Middle frontal gyrus (tissue), 1 donor: ENCODE results near the gene GOLGA6D.
"Not testable (repeated sequence)": the region's sequence is repeated elsewhere in the genome, so short reads cannot be mapped to it uniquely, and the experiment has no call there.

ENCODE experiments used
- DNase-seq: peaks from one replicate; pipeline ENCODE4 v3.0.0-alpha.2; 2015; ENCODE audit warnings: low spot score; ENCODE audit errors: extremely low spot score

Gene GOLGA6D

DNA sequence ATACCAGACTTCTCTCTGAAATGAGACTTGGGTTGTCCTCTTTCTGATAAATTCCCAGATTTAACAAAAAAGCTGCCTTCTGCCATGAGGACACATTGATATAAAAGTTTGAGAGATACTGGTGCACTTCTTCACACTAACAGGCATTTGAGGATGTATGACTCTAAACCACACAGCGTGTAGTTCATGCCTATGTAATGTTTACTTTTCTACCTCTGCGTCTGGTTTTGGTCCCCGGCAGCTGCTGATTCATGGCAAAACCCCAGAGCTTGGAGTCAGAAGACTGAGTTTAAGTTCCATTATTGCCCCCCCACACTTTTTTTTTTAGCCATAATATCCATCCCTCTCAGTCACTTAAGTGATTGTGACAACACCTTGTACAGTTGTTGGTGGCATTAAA, 1.5 kb downstream of the GOLGA6D start:
- not testable (repeated sequence) for DNase-seq

DNA sequence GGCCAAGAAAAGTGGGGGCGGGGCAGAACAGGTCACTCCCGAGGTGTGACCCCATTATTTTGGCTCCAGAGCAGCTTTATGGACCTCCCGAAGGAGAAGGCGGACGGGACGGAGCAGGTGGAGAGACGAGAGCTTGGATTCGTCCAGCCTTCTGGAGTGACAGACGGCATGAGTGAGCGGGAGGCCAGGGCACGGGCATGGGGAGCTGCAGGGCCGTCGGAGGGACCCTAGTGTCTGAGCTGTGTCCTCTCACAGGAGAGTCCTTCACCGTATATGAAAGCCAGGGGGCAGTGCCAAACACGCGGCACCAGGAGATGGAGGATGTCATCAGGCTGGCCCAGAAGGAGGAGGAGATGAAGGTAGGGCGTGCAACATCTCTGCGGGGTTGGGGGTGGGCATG, 11.0 kb downstream of the GOLGA6D start:
- not testable (repeated sequence) for DNase-seq

DNA sequence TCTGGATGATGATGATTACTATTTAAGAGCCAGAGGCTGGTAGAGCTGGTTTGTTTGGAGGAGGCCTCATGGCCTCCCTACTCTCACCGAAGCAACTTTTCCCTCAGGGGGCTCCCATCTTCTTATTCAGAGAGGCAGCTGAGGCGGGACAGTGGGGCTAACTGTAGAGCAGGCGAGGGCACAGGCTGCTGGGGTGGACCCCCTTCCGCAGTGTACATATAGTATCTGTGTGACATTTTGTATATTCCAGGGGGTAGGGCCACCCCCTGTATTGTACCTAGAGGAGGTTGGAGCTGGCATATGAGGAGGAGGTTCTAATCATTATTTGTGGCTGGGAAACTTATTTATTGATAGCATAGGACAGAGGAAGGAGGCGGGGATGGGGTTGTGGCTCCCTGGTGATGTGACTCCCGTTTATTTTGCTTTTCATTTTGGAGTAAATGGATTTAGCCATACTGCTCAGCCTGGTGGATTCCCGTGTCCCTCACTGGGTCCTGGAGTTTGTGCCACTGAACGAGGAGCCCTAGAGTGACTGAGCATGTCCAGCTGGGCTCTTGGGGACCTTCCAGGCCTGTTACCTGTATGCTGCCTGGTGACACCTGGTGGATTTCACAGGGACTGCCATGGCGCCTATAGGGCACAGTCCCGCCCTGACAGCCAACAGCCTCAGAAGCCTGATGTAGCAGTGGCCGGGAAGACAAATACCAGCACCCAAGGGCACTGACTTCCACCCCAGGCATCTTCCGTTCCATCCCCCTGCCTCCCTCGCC, 16.1 kb downstream of the GOLGA6D start:
- not testable (repeated sequence) for DNase-seq

DNA sequence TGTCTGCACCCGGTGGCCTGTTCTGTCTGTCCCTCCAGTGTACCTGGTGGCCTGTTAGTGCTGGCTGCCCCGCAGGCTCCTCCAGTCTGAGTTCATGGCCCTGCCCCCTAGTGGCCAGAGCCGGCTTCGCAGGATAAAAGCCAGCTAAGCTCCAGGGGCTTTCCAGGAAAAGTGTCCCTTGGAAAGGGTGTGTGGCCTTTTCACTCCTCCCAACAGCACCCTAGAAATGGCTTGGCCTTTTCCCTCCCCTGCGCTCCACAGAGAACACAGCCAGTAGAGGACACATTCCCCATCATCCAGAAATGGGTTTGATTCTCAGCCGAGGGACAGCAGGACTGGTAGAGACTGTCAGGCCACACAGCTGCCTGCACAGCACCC, 16.7 kb downstream of the GOLGA6D start:
- not testable (repeated sequence) for DNase-seq

DNA sequence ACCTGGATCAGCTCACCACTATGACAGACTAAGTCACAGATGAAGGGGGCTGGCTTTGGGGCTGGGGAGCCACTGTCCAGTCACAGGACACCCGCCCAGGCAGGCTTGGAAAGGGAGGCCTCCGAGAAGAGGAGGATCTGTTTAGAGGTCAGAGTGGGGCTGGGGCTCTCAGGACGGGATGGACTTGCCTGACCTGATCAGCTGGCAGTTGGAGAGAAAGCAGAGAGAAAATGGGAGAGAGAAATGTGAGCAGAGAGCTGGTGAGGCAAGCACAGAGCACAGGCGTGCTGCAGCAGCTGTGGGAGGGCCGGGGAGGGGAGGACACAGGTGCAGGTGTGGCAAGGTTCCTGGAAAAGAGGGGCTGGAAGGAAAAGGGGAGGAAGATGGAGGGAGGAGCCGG, 17.4 kb downstream of the GOLGA6D start:
- not testable (repeated sequence) for DNase-seq

DNA sequence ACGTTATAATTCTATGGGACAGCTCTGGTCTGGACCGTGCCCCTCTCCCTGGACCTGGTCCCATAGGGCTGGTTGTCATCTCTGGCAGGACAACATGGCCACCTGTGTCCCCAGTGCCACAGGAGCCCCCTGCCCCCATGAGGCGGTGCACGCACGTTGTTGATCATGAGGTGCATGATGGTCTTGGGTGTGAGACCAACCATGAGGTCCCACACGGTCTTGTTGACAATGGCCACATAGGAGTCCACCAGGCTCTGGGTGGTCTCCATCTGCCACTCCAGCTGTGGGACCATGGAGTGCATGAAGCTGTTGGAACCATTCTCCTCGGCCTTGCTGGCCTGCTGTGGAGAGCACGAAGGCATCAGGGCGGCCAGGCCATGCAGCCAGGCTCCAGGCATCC, 19.7 kb downstream of the GOLGA6D start:
- DNase-seq: no peak

DNA sequence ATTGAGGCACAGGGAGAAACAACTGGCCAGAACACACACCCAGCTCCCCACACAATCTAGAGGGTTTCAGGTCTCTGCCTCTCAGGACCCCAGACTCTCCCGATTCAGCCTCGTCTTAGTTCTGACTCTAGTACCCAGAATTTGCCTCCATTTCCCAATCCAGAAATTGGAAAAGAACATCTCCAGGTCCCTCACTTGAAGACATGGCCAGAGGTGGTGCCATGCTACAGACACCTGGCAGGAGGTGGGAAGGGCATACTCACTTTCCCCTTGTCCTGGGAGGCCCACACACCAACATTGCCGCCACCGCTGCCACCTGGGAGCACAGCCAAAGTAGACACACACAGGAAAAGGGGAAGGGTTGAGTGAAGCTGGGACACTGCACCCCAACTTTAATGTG, 20.1 kb downstream of the GOLGA6D start:
- not testable (repeated sequence) for DNase-seq

DNA sequence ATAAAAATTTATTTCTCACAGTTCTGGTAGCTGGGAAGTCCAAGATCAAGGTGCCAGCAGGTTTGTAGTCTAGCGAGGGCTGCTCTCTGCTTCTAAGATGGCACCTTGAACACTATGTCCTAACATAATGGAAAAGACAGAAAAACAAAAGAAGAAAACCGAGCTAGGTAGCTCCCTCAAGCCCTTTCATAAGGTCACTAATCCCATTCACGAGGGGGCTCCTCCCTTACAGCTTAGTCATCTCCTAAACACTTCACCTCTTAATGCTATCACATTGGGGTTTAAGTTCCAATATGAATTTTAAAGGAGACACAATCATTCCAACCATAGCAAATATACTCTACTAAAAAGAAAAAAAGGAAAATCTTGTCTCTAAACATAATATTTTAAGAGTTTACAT, 23.6 kb downstream of the GOLGA6D start:
- no peak for DNase-seq

DNA sequence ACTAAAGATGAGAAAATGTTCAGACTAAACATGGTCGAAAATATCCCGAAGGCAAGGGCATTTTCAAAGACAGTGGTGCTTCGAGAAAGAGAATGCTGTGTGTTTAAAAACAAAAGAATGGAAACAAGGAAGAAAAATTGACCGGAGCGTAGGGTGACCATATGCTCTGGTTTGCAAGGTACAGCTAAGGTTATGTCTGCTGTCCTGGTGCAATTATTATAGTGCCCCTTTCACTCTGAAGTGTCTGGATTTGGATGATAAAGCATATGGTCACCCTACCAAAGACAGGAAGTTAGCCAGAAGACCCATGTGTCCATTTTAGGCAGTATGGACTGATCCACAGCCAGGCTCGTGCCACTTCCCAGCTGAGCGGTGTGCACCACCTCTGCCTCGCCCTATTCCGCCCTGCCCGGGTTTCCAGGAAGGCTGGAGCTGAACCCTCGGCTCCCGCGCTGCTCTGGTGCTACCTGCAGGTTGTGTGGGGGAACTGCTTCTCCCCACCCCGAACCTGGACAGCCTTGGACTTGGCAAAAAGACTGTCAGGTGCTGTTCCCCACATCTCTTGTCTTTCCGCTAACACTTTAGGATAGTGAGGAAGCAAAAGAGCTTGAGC, 25.2 kb downstream of the GOLGA6D start:
- DNase-seq: no peak

DNA sequence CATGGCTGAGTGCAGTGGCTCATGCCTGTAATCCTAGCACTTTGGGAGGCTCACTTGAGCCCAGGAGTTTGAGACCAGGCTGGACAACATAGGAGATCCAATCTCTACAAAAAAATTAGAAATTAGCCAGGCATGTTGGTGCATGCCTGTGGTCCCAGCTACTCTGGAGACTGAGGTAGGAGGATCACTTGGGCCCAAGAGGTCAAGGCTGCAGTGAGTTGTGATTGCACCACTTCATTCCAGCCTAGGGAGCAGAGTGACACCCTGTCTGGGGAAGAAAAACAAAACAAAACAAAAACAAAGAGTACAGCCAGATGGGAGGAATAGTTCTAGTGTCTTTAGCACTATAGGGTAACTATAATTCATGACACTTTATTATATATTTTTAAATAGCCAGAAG, 27.1 kb downstream of the GOLGA6D start:
- DNase-seq: no peak

DNA sequence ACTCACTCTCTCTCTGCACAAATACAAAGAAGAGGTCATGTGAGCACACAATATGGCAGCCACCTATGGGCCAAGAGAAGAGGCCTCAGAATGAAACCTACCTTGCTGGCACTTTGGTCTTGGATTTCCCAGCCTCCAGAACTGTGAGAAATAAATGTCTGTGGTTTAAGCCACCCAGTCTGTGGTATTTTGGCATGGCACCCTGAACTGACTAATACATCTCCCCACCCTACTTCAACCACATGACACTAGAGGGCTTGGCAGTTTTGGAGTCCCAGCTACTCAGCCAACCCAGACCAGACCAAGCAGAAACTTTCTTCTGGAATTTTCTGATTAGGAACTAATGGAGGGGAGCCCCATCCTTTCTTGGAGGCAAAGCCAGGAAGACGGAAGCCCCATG, 29.9 kb downstream of the GOLGA6D start:
- not testable (repeated sequence) for DNase-seq

DNA sequence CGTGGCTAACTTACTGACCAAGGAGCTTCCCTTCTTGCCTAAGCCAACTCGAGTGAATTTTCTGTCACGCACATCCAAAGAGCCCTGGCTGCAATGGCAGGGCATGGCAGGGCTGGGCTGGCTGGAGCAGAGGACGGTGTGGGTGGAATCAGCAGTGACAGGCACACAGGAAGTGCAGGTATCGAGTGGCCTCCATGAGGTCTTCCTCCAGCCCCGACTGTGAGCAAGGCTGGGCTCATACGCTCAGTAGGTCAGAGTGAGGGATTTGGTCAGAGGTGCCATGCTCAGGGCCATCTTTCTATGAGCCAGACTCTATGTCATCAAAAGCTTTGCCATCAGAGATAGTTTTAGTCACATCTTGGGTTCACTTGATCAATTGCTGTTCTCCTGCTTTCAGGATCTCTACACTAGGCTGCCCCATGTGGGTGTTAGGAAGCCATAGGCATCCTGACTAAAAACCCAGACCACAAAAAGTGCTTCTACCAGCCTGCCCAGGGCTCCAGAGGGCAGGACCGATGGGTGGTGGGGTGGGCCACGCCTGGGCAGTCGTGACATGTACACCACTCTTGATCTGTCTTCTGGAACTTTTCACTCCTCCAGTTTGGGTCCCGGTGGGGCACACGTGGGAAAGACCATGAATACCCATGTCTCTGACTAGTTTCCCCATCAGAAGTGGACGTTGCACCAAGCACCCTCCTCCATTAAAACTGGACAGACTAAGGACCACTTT, 30.6 kb downstream of the GOLGA6D start:
- no peak for DNase-seq

DNA sequence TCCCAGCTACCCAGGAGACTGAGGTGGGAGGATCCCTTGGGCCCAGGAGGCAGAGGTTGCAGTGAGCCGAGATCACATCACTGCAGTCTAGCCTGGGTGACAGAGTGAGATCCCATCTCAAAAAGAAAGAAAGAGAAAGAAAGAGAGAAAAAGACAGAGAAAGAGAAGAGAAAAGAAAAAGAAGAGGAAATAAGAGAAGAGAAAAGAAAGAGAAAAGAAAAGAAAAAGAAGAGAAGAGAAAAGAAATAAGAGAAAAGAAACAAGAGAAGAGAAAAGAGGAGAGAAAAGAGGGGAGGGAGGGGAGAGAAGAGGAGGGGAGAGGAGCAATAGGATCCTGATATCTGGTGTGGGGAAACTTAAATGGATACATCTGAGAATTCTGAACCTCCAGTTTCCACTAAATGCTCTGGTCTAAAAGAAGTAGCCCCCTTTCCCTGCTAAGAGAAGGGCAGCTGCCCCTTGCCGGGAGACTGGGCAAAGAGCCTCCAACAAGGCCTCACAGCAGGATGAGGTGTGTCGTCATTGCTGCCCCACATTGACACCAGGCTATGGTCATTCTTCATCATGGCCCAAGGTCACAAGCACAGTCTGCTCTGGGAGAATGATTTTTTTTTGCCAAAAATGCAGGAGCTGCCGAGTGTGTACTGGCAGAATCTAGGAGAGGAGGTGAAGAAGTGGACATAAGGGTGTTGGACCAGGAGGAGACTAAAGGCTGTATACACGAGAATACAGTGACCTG, 32.1 kb downstream of the GOLGA6D start:
- DNase-seq: no peak

DNA sequence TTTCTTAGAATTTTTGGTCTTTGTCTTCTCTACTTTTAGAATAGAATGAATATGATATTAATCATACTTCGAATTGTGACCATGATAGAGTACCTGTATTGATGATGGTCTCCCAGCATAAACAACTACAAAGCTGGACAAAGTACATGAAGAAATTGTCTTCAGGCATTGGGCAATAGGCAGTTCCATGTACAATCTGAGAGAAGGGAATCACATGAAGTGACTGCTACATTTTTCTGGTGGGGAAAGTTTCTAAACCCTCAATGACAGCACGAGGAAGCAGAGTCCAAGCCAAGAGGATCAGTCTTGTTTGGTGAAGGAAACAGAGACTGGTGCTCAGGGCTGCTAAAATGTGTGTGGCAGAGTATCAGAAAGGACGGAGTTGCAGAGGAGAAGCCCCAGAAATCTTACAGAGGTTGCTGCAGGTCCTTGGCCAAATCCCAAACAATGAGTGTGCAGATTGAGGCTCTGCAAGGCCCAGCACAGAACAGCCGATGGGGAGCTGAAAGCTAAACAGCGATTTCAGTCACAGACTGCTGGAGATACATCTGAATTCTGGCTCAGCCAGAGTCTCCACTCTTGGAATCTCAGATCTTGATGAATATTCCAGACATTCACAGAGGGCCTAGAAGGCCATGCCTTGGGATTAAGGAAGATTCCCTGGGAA, 36.7 kb downstream of the GOLGA6D start:
- DNase-seq: not testable (repeated sequence)

DNA sequence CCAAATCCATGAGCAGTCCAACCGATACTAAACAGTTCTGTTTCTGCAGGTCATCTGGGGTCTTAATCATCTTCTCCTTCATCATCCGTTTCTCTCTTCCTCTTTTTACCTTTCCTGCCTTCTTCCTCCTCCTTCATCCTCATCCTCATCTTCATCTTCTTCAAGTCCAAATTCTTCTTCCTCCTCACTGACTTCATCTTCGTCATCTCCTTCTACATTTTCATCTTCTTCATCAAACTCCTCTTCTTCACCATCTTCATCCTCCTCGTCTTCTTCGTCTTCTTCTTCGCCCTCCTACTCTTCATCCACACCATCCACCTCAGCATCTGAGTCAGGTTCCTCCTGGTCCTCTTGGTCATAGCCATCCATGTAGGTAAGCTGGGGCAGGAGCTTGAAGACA, 39.1 kb downstream of the GOLGA6D start:
- no peak for DNase-seq

DNA sequence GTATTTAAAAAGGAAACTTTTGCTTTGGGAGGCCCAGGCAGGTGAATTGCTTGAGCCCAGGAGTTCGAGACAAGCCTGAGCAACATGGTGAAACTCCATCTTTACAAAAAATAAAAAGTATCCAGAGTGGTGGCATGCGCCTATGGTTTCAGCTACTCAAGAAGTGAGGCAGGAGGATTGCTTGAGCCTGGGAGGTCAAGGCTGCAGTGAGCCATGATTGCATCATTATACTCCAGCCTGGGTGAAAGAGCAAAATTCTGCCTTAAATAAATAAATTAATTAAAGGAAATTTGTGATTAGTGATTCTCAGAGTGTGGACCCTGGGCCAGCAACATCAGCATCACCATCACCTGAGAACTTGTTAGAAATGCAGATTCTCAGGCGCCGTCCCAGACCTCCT, 43.3 kb downstream of the GOLGA6D start:
- DNase-seq: no peak

DNA sequence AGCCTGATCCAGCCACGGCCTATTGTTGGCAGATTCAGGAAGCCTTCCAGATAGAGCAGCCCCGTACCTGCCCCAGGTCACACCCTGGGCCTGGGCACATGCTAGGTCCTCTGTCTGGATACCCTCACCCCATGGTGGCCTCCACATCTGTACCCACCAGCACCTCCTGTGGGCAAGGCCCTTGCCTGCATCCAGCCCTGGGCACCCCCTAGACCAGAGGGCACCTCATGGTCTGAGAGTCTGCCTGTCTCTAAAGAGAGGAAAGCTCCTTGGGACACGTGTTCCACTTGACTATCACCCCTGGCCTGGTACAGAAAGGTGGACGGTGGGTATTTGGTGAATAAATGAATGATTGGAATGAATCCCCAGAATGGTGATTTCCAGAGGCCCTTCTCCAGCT, 44.4 kb downstream of the GOLGA6D start:
- no peak for DNase-seq

DNA sequence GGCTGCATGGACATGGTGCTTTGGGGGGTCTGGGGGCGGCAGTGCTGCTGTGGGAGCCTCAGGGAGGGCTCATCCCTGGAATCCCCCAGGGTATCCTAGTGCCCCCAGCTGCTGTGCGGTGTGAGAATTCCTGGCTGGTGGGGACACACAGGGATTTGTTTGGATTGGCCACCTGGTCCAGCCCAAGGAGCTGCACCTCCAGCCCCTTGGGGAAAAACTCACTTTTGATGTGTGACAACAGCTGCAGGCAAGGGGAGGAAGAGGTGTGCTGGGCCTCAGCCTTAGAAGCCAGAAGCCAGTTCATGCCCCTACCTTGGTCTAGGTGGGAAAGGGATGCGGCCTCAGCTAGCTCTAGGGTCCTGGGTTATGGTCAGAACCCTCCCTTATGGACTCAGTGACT, 44.9 kb downstream of the GOLGA6D start:
- no peak for DNase-seq

DNA sequence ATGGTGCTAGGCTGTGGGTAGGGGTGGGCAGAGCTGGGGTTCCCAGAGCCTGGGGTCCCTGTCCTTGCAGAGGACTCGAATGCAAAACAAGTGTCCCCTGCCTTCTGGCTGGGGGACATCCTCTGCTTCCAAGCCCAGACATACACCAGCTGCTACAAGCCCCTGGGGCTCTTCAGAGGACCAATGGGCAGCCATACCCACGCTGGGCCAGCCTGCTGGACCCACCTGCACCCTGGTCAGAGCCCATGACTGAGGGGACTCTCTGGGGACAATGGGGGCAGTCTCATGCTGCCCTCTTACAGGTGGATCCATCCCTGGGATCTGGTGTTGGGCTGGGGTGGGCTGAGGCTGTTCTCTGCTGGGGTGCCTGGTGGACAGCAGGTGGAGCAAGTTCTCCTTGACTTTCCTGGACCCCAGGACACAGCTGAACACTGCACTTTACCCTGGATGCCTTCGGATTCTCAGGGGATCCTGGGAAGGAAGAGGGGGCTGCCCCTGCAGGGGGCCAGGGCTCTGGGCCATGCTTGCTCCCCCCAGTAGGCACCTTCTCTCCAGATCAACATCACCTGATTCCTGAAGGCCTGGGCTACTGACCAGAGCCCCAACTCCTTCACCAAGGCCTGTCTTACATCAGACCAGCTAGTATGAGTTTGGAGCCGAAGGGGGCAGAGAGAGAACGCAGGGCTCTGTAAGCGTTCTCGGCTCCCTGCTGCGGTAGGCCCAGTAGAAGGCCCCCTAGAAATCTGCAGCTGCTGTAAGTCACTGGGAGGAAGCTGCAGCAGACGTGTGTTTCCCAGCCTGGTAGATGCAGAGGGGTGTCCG, 46.1 kb downstream of the GOLGA6D start:
- DNase-seq: no peak

DNA sequence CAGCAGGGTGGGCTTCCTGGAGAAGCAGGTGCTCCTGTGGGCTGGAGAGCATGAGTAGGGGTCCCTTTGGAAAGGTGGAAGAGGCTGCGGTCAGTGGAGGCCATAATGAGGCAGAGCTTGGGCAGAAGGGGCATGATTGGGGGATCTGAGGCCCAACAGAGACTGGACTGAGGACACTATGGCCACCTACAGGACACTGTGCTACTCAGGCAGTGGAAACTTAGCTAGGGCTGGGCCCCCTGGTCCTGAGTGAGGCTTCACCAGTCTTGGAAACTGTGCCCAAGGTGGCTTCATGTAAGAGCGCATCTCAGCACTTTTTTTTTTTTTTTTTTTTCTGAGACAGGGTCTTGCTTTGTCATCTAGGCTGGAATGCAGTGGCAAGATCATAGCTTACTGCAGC, 46.9 kb downstream of the GOLGA6D start:
- no peak for DNase-seq
